ENCODE results near the gene HIVEP1. TPM values are rescaled to one million over a fixed set of nuclear protein-coding genes. Genes with fewer than 3 reads are reported as not detected.

HIVEP1 gene
- total RNA-seq, 1 experiment from 2014 or later: 6.6 TPM

DNA sequence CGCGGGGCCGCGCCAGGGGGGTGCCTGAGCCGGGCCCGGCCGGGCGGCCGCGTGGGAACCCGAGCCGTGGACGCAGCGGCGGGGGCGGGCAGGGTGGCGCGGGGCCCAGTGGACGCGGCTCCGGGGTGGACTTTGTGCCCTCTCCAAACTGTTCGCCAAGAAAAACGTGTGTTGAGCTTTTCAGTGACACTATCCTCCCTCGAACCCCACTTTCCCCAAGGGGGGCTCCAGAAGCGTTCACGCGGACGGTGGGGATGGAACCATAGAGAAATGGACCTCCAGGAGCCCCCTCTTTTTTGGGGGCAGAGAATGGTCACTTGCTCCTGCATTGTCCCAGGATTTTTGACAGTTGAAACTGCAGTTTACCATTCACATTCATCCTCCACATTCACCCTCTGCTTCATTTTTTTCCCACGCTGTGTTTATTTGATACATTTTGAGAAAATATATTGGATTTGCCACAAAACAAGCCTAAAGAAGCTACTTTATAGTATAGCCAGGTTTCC lies 2.9 kb upstream of the HIVEP1 start:
- no peaks in the 10 kb centered on the region for H3K9me3 ChIP-seq (ENCODE audit: low read length)
- H3K27ac ChIP-seq (ENCODE audit: low read length): peak overlapping the region; percentile 86
- intact Hi-C loops (cut with micrococcal nuclease): no loop called here
- peaks cover 28% of the 10 kb centered on the region for H3K4me1 ChIP-seq (ENCODE audit: insufficient read depth, low read length)
- peak; percentile 14 for DNase-seq
- CTCF ChIA-PET: no interaction called here
- peaks cover 22% of the 10 kb centered on the region for H3K79me2 ChIP-seq (ENCODE audit: low read length)
- no peaks in the 10 kb centered on the region for H4K20me1 ChIP-seq (ENCODE audit: low read length)
- peak overlapping the region; percentile 91 for H3K4me3 ChIP-seq (ENCODE audit: low read length)
- no peak for ATAC-seq
- no peaks in the 10 kb centered on the region for H3K27me3 ChIP-seq (ENCODE audit: low read length)
- POLR2A ChIA-PET (ENCODE audit: unreplicated experiment): no interaction called here
- no peaks in the 10 kb centered on the region for H3K9me2 ChIP-seq (replicated peaks; ENCODE audit: low read length)
- BruUV-seq (replicated peaks): TSS peak; percentile 16
- peak overlapping the region; percentile 94 for H3K4me2 ChIP-seq (ENCODE audit: low read length)
- no peaks in the 10 kb centered on the region for H3K36me3 ChIP-seq (ENCODE audit: low read depth, low read length)
- peak overlapping the region; percentile 71 for H2AFZ ChIP-seq (ENCODE audit: low read length)
- peak overlapping the region; percentile 95 for H3K9ac ChIP-seq (ENCODE audit: low read length)
- no peaks in the 10 kb centered on the region for H3F3A ChIP-seq (ENCODE audit: low read length, unreplicated experiment)
- TF ChIP-seq, protein P1, sequence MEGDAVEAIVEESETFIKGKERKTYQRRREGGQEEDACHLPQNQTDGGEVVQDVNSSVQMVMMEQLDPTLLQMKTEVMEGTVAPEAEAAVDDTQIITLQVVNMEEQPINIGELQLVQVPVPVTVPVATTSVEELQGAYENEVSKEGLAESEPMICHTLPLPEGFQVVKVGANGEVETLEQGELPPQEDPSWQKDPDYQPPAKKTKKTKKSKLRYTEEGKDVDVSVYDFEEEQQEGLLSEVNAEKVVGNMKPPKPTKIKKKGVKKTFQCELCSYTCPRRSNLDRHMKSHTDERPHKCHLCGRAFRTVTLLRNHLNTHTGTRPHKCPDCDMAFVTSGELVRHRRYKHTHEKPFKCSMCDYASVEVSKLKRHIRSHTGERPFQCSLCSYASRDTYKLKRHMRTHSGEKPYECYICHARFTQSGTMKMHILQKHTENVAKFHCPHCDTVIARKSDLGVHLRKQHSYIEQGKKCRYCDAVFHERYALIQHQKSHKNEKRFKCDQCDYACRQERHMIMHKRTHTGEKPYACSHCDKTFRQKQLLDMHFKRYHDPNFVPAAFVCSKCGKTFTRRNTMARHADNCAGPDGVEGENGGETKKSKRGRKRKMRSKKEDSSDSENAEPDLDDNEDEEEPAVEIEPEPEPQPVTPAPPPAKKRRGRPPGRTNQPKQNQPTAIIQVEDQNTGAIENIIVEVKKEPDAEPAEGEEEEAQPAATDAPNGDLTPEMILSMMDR (conservative IDR thresholded peaks at IDR 0.05; ENCODE audit: low read depth, low read length): no peak
- TF ChIP-seq EZH2 (IDR thresholded peaks at IDR 0.05; ENCODE audit: low read length, unreplicated experiment): no peak
- no peak for TF ChIP-seq EZH2phosphoT487 (IDR thresholded peaks at IDR 0.05; ENCODE audit: borderline replicate concordance, low read length)

DNA sequence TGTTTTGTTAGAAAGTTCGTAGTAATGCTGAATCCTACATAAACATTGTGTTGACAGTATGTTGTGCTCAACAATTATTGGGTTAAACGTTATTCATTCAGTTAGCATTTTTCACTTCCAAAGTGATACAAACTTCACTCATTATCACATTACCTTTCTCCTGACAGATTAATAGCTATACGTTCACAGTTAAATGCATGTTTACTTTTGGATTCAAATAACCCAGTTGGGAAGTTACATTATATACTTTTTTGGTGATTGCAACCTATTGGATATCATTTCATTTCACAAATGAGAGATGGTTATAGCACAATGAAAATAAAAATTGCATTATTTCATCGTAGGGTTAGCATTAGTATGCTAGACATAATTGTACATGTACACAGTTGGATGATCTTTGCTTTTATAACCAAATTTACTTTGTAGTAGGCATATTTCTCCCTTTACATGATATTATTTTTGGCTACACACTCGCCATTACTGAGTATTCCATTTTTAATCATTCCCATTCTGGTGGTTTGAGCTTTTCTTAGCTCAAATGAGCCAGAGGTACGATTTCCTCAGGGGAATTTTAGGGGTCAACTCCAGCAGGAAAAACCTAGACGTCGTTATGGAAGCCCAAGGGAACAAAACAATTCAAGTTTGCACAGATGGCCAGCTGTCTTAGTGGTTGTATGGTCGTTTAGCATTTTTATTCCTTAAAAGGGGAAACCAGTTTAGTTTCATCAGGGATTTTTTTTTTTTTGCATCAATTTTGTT lies 2.1 kb upstream of the HIVEP1 start:
- no TSS peak for BruUV-seq (replicated peaks)
- H3F3A ChIP-seq (ENCODE audit: low read length, unreplicated experiment): no peaks in the 10 kb centered on the region
- no peaks in the 10 kb centered on the region for H3K27me3 ChIP-seq (ENCODE audit: low read length)
- intact Hi-C loops (cut with micrococcal nuclease): loop anchor here (2.0 to 10.0 kb wide), 4 partner anchors 282 to 355 kb away; partner anchors contain the start of gene EDN1
- peaks cover 36% of the 10 kb centered on the region for H3K4me1 ChIP-seq (ENCODE audit: insufficient read depth, low read length)
- no peaks in the 10 kb centered on the region for H3K36me3 ChIP-seq (ENCODE audit: low read depth, low read length)
- H3K9me3 ChIP-seq (ENCODE audit: low read length): no peaks in the 10 kb centered on the region
- POLR2A ChIA-PET (ENCODE audit: unreplicated experiment): interaction anchor here (1.2 kb wide), 1 partner anchor 239 kb away, joined by 9 read pairs; no protein-coding TSS in a partner anchor
- TF ChIP-seq EZH2 (IDR thresholded peaks at IDR 0.05; ENCODE audit: low read length, unreplicated experiment) (no peak), EZH2phosphoT487 (IDR thresholded peaks at IDR 0.05; ENCODE audit: borderline replicate concordance, low read length) (no peak)
- TF ChIP-seq, protein P1 (conservative IDR thresholded peaks at IDR 0.05; ENCODE audit: low read depth, low read length): no peak
- H3K9me2 ChIP-seq (replicated peaks; ENCODE audit: low read length): no peaks in the 10 kb centered on the region
- H3K27ac ChIP-seq (ENCODE audit: low read length): peak overlapping the region; percentile 86
- peak overlapping the region; percentile 94 for H3K4me2 ChIP-seq (ENCODE audit: low read length)
- peak overlapping the region; percentile 91 for H3K4me3 ChIP-seq (ENCODE audit: low read length)
- peak overlapping the region; percentile 95 for H3K9ac ChIP-seq (ENCODE audit: low read length)
- peak; percentile 30 for DNase-seq
- peak overlapping the region; percentile 73 for H2AFZ ChIP-seq (ENCODE audit: low read length)
- peaks cover 28% of the 10 kb centered on the region for H3K79me2 ChIP-seq (ENCODE audit: low read length)
- no peak for ATAC-seq
- CTCF ChIA-PET: no interaction called here
- no peaks in the 10 kb centered on the region for H4K20me1 ChIP-seq (ENCODE audit: low read length)
